COLO668 (cell line): ENCODE results near the gene SPARC.

ENCODE experiments used
- DNase-seq: peaks from one replicate; lab custom pipeline; 2025; ENCODE audit not compliant: unreplicated experiment; lab: John Stamatoyannopoulos, UW

The SPARC gene

GRCh38 chr5:151679421-151680155 lies 7.1 kb downstream of the SPARC start:
- DNase-seq, result no peak

- DNase-seq, result no peak
These were observed 8.0 kb downstream of the SPARC start for GRCh38 chr5:151678713-151679112.

GRCh38 chr5:151677776-151678545 lies 8.8 kb downstream of the SPARC start:
- no peak for DNase-seq

DNA sequence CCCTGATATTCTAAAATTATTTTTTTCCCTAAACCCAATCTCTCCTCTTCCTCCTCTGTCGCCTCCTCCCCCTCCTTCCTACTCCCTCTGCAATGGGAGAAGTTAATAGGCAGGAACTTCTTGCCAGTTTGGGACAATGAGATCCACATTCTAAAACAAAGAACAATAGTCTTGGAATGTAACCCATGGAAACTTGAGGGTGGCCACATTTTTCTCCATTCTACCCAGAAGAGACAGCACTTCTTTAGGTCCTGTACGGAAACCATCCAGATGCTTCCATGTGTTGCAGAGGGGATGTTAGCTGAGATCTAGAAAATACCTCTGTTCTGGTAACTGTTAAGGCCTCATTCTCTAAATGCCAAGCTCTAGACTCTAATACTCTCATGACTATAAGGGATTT lies 10.0 kb downstream of the SPARC start:
- DNase-seq, result no peak

GRCh38 chr5:151676314-151676712 lies 10.4 kb downstream of the SPARC start:
- no peak for DNase-seq

GRCh38 chr5:151675611-151676313 lies 11.0 kb downstream of the SPARC start:
- no peak for DNase-seq

GRCh38 chr5:151674626-151675610 lies 11.8 kb downstream of the SPARC start:
- DNase-seq, result no peak

- DNase-seq, result no peak
These were observed 13.3 kb downstream of the SPARC start for GRCh38 chr5:151673421-151673820.

GRCh38 chr5:151672516-151672915 lies 14.2 kb downstream of the SPARC start:
- no peak for DNase-seq

DNA sequence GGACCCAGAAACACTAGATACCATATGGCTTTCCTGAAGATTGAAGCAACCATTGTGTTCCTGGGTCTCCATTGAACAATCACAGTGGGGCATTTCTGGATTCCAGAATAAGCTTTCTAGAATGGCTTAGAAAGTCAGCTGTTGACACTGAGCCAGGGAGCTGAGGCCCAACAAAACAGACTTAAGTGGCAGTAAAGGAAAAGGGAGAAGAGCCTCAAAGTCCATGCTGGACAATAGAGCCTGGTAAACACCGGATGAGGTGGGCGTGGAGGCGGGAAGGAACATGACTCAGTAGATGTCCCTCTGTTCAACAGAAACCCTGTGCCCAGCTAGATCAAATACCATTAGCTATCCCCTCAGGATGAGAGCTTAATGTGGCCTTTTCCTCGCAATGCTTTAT lies 14.8 kb downstream of the SPARC start:
- DNase-seq, result no peak

- DNase-seq, result no peak
These were observed 15.6 kb downstream of the SPARC start for GRCh38 chr5:151670953-151671636.

DNA sequence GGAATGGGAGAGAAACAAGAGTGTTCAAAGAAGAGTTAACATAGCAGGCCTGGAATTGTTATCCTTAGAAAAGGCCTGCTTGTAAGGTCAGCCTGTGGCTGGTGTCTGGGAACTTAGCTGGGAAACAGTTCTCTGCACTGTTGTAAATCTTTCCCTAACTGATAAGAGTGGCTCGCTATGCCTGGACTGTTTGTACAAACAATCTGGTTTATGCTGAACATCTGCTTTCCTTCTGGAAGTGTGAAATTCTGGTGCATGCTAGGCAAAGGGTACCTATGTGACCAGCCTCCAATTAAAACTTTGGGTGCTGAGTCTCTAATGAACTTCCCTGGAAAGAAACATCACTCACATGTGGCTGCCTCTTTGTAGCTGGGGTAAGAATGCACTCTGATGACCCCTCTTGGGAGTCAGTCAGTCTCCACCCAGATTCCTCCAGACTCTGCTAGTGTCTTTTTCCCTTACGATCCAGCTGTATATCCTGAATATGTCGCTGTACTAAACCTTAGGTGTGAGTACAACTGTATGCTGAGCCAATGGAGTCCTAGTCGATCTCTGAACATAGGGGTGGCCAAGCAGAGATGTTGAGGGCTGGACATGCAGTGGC lies 16.5 kb downstream of the SPARC start:
- no peak for DNase-seq

GRCh38 chr5:151667083-151667482 lies 19.6 kb downstream of the SPARC start:
- no peak for DNase-seq

GRCh38 chr5:151665613-151666012 lies 21.1 kb downstream of the SPARC start:
- DNase-seq, result no peak

DNA sequence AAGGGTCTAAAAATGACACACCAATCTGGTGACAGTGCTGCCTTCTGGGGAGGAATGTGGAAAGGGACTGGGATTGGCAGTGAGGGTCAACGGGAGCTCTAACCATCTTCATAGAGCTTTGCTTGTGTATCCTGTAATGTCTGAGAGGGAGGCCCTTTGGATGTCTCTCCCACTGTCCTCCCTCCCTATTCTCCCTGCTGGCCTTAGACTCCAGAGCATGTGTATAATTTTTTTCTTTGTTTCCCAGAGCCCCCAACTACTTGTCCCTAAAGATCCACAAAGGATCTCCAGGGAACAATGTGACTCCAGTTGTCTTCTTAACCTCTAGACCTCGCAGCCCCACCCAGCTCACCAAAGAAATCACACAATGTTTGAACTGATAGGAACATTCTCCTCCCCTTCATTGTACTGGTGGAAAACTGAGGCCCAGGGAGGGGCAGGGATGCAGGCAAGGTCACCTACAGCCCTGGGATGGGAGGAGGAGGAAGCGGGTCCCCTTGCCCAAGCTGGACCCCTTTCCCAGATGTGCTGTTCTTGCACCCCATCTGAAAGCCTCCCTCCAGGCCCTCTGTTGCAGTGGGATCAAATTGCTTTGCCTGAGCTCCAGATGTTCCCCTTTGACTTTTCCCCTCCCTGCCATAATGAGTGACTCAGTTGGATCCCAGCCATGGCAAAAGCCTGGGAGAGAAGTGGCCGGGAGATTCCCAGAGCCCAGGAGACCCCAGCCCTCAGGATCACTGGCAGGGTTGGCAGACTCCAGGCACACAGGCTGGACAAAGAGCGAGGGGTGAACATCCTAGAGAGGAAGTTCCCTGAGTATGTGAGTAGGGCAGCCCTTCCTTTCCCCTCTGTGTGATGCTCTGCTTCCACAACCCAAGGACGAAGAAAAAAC lies 21.8 kb downstream of the SPARC start:
- no peak for DNase-seq

- DNase-seq, result no peak
These were observed 23.0 kb downstream of the SPARC start for GRCh38 chr5:151663617-151664293.

GRCh38 chr5:151662805-151663204 lies 23.9 kb downstream of the SPARC start:
- no peak for DNase-seq
